ENCODE measurements around the gene DUSP2.

DNA sequence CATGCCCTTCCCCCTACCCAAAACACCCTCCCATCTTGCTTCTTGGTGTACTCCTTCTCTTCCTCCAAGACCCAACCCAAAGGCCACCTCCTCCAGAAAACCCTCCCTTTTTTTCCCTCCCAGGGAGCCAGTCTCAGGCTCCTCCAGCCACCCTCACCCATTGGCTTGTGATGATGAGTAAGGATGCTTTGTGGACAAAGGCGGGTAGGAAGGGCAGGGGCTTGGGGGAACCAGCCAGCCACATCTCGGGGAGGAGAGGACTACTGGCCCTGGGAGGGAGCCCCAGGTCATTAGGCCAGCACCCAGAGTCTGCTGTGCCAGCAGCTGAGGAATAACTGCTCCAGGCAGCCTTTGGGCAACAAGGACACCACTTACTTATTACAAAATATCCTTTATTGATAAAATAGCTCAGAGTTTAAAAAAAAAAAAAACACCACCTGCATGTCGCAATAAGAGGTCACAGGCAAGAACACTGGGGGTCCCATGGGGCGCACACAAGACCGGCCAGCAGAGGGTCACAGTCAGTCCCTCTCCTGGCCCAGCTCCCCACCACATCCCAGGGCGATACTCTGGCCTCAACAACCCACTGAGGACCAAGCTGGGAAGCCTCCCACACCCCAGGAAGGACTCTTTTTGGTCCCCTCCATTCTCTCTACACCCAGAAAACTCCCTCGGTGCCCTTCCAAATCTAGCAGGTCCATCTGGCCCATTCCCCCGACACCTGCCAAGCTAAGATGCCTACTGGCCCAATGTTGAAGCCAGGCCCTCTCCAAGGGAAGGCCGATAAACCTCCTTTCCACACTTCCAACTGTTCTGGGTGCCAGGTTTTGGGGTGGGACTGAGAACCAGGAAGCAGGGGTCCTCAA is 32.5 kb downstream of the DUSP2 start:
- TF ChIP-seq FOXM1 (IDR thresholded peaks at IDR 0.05; ENCODE audit: borderline replicate concordance) (no peak), FOXK2 (IDR thresholded peaks at IDR 0.05) (no peak), BHLHE40 (IDR thresholded peaks at IDR 0.05; ENCODE audit: borderline replicate concordance) (no peak), SUZ12 (IDR thresholded peaks at IDR 0.05) (no peak), NFRKB (IDR thresholded peaks at IDR 0.05) (no peak), ELF4 (IDR thresholded peaks at IDR 0.05) (no peak)
- TF ChIP-seq, protein P1, sequence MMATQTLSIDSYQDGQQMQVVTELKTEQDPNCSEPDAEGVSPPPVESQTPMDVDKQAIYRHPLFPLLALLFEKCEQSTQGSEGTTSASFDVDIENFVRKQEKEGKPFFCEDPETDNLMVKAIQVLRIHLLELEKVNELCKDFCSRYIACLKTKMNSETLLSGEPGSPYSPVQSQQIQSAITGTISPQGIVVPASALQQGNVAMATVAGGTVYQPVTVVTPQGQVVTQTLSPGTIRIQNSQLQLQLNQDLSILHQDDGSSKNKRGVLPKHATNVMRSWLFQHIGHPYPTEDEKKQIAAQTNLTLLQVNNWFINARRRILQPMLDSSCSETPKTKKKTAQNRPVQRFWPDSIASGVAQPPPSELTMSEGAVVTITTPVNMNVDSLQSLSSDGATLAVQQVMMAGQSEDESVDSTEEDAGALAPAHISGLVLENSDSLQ (IDR thresholded peaks at IDR 0.05), result no peak

All from HEK293T (cell line).